CD4-positive, CD25-positive, alpha-beta regulatory T cell (primary cell): ENCODE data around the gene TESK2. TPM values are rescaled to one million over a fixed set of nuclear protein-coding genes. Genes with fewer than 3 reads are reported as not detected.
A peak's percentile ranks its signal among the peaks of the same experiment; 100 is the strongest.
"Not testable (repeated sequence)": the region's sequence is repeated elsewhere in the genome, so short reads cannot be mapped to it uniquely, and the experiment has no call there.

Source experiments
- ATAC-seq, 2 donors: fragments of 150-1000 bp; cut with Tn5 transposase; one replicate each; pipeline ENCODE4 v1.10.0; 2021; ENCODE audit warnings: low read depth in 2 of 2, moderate number of reproducible peaks in 2 of 2, moderate library complexity in 1 of 2
- DNase-seq, 3 donors: peaks; one replicate each; pipeline versions ENCODE4 v3.0.0 to v3.0.0-alpha.2; 2012 to 2022; ENCODE audit warnings: mixed read lengths in 1 of 3
- H3K27ac ChIP-seq: one replicate; pipeline ENCODE4 v1.7.0; 2013; ENCODE audit warnings: mild to moderate bottlenecking, low read length; ENCODE audit not compliant: insufficient read depth, poor library complexity, severe bottlenecking
- H3K27me3 ChIP-seq: one replicate; pipeline ENCODE4 v1.7.0; 2013; ENCODE audit warnings: low read length; ENCODE audit not compliant: control insufficient read depth, insufficient read depth
- H3K36me3 ChIP-seq: one replicate; pipeline ENCODE4 v1.7.0; 2013; ENCODE audit warnings: mild to moderate bottlenecking, low read length, moderate library complexity; ENCODE audit not compliant: control insufficient read depth, insufficient read depth
- H3K4me1 ChIP-seq: 2 replicates; pipeline ENCODE4 v1.7.0; 2013; ENCODE audit warnings: mild to moderate bottlenecking, low read length; ENCODE audit not compliant: insufficient read depth, control insufficient read depth, poor library complexity, severe bottlenecking
- H3K4me3 ChIP-seq: one replicate; pipeline ENCODE4 v1.7.0; 2013; ENCODE audit warnings: low read depth, mild to moderate bottlenecking, low read length, moderate library complexity
- H3K9me3 ChIP-seq, 2 experiments: 1 replicate in 1 of 2; 2 replicates in 1 of 2; pipeline ENCODE4 v1.7.0; 2013; ENCODE audit warnings: low read length in 2 of 2, mild to moderate bottlenecking in 1 of 2, moderate library complexity in 1 of 2; ENCODE audit not compliant: control insufficient read depth in 2 of 2
- H3K27ac Mint-ChIP-seq, 3 donors: one replicate each; pipeline ENCODE4 v1.8.0; 2020 to 2022; ENCODE audit warnings: mild to moderate bottlenecking in 3 of 3, mixed read lengths in 3 of 3, moderate library complexity in 2 of 3
- H3K27me3 Mint-ChIP-seq: one replicate; pipeline ENCODE4 v1.8.0; 2022; ENCODE audit warnings: mild to moderate bottlenecking, mixed read lengths
- H3K36me3 Mint-ChIP-seq: one replicate; pipeline ENCODE4 v1.8.0; 2020; ENCODE audit warnings: mixed read lengths
- H3K4me1 Mint-ChIP-seq, 4 donors: one replicate each; pipeline ENCODE4 v1.8.0; 2020 to 2022; ENCODE audit warnings: mixed read lengths in 4 of 4, mild to moderate bottlenecking in 1 of 4
- H3K4me3 Mint-ChIP-seq, 4 donors: one replicate each; pipeline ENCODE4 v1.8.0; 2020 to 2022; ENCODE audit warnings: mild to moderate bottlenecking in 4 of 4, mixed read lengths in 4 of 4, moderate library complexity in 3 of 4
- H3K9me3 Mint-ChIP-seq, 7 donors: one replicate each; pipeline ENCODE4 v1.8.0; 2020 to 2022; ENCODE audit warnings: mixed read lengths in 7 of 7, mild to moderate bottlenecking in 3 of 7, moderate library complexity in 2 of 7
- polyA plus RNA-seq, 4 donors: library from polyadenylated mRNA; unstranded; fragments of 300-500 nt; fragmentation: Illumina TruSeq; gene quantifications; one replicate each; pipeline ENCODE4 v1.2.3, GENCODE V29; 2021
- total RNA-seq: library from RNA; stranded (reverse); gene quantifications from one replicate; pipeline ENCODE4 v1.2.3, GENCODE V29; 2022

TESK2 gene
- total and polyA plus RNA-seq, 5 donors from 2014 or later: 2.9 to 5.3 (median 3.7) TPM

GRCh38 chr1:45516036-45516435 lies 25.1 kb upstream of the TESK2 start:
- no peak for DNase-seq
- Mint-ChIP-seq H3K4me1 (peaks cover 9 to 34% (median 21%) of the 10 kb centered on the region in 4 donors), H3K27ac (peak overlapping the region in 2 of 3 donors; percentile 16 to 79), H3K36me3 (peaks cover 35% of the 10 kb centered on the region), H3K4me3 (peak overlapping the region in 1 of 4 donors; percentile 9), H3K27me3 (no peaks in the 10 kb centered on the region), H3K9me3 (no peaks in the 10 kb centered on the region)
- Histone ChIP-seq H3K4me3 (no peak overlapping the region), H3K27ac (no peak overlapping the region), H3K36me3 (peaks cover 60% of the 10 kb centered on the region), H3K27me3 (no peaks in the 10 kb centered on the region), H3K4me1 (peaks cover 22% of the 10 kb centered on the region), H3K9me3 (no peaks in the 10 kb centered on the region)
- ATAC-seq: no peak

GRCh38 chr1:45513532-45514260 lies 22.7 kb upstream of the TESK2 start:
- Mint-ChIP-seq H3K4me1 (peaks cover 3 to 14% (median 8%) of the 10 kb centered on the region in 4 donors), H3K36me3 (peaks cover 50% of the 10 kb centered on the region)
- H3K27ac Mint-ChIP-seq, H3K9me3 ChIP-seq, H3K9me3 Mint-ChIP-seq, H3K4me3 ChIP-seq, DNase-seq, H3K27me3 ChIP-seq, ATAC-seq, H3K4me3 Mint-ChIP-seq, H3K27ac ChIP-seq, H3K4me1 ChIP-seq, H3K27me3 Mint-ChIP-seq: not testable (repeated sequence)
- H3K36me3 ChIP-seq: peaks cover 79% of the 10 kb centered on the region

GRCh38 chr1:45512641-45513054 lies 21.7 kb upstream of the TESK2 start:
- no peak overlapping the region for H3K27ac ChIP-seq
- H3K4me3 Mint-ChIP-seq: no peak overlapping the region
- peak overlapping the region in 1 of 3 donors; percentile 46 for H3K27ac Mint-ChIP-seq
- H3K9me3 Mint-ChIP-seq: no peaks in the 10 kb centered on the region
- peaks cover 0 to 15% (median 5%) of the 10 kb centered on the region in 4 donors for H3K4me1 Mint-ChIP-seq
- no peak overlapping the region for H3K4me3 ChIP-seq
- H3K36me3 Mint-ChIP-seq: peaks cover 58% of the 10 kb centered on the region
- ATAC-seq (peak; percentile 53 to 68), DNase-seq (peak; percentile 35 to 67 (median 56))
- no peaks in the 10 kb centered on the region for H3K4me1 ChIP-seq
- H3K27me3 ChIP-seq: no peaks in the 10 kb centered on the region
- no peaks in the 10 kb centered on the region for H3K9me3 ChIP-seq
- H3K36me3 ChIP-seq: peaks cover 88% of the 10 kb centered on the region
- H3K27me3 Mint-ChIP-seq: no peaks in the 10 kb centered on the region

- Histone ChIP-seq H3K36me3 (peaks cover 76% of the 10 kb centered on the region), H3K4me3 (no peak overlapping the region), H3K27ac (no peak overlapping the region), H3K27me3 (no peaks in the 10 kb centered on the region), H3K4me1 (no peaks in the 10 kb centered on the region), H3K9me3 (no peaks in the 10 kb centered on the region)
- H3K36me3 Mint-ChIP-seq: peaks cover 52% of the 10 kb centered on the region
- no peaks in the 10 kb centered on the region for H3K9me3 Mint-ChIP-seq
- H3K27ac Mint-ChIP-seq: peak overlapping the region in 1 of 3 donors; percentile 16
- ATAC-seq (no peak), DNase-seq (no peak)
- peak overlapping the region in 1 of 4 donors; percentile 63 for H3K4me3 Mint-ChIP-seq
- H3K27me3 Mint-ChIP-seq: no peaks in the 10 kb centered on the region
- H3K4me1 Mint-ChIP-seq: peaks cover 0 to 12% (median 1%) of the 10 kb centered on the region in 4 donors
Measured at GRCh38 chr1:45510972-45511527, 20.1 kb upstream of the TESK2 start.

GRCh38 chr1:45510036-45510971 lies 19.3 kb upstream of the TESK2 start:
- no peak overlapping the region for H3K4me3 ChIP-seq
- DNase-seq (no peak), ATAC-seq (no peak)
- H3K27ac ChIP-seq: no peak overlapping the region
- peaks cover 0 to 9% (median 1%) of the 10 kb centered on the region in 4 donors for H3K4me1 Mint-ChIP-seq
- H3K36me3 ChIP-seq: peaks cover 68% of the 10 kb centered on the region
- H3K9me3 ChIP-seq: no peaks in the 10 kb centered on the region
- peaks cover 46% of the 10 kb centered on the region for H3K36me3 Mint-ChIP-seq
- no peaks in the 10 kb centered on the region for H3K27me3 Mint-ChIP-seq
- H3K27ac Mint-ChIP-seq: no peak overlapping the region
- no peaks in the 10 kb centered on the region for H3K4me1 ChIP-seq
- no peaks in the 10 kb centered on the region for H3K9me3 Mint-ChIP-seq
- no peak overlapping the region for H3K4me3 Mint-ChIP-seq
- H3K27me3 ChIP-seq: no peaks in the 10 kb centered on the region

GRCh38 chr1:45508295-45509151 lies 17.6 kb upstream of the TESK2 start:
- no peaks in the 10 kb centered on the region for H3K9me3 Mint-ChIP-seq

GRCh38 chr1:45507893-45508292 lies 16.9 kb upstream of the TESK2 start:
- Histone ChIP-seq H3K27ac (no peak overlapping the region), H3K4me1 (no peaks in the 10 kb centered on the region), H3K9me3 (no peaks in the 10 kb centered on the region), H3K27me3 (no peaks in the 10 kb centered on the region), H3K36me3 (peaks cover 46% of the 10 kb centered on the region), H3K4me3 (no peak overlapping the region)
- H3K4me1 Mint-ChIP-seq: peaks cover 0 to 9% (median 1%) of the 10 kb centered on the region in 4 donors
- H3K4me3 Mint-ChIP-seq: peak overlapping the region in 1 of 4 donors; percentile 71
- H3K9me3 Mint-ChIP-seq: no peaks in the 10 kb centered on the region
- no peaks in the 10 kb centered on the region for H3K27me3 Mint-ChIP-seq
- no peak for DNase-seq
- H3K36me3 Mint-ChIP-seq: peaks cover 29% of the 10 kb centered on the region
- no peak for ATAC-seq
- H3K27ac Mint-ChIP-seq: peak overlapping the region; percentile 32 to 72 (median 47)

More at GRCh38 chr1:45508295-45509151, 17.6 kb upstream of the TESK2 start:
- no peaks in the 10 kb centered on the region for H3K27me3 Mint-ChIP-seq
- H3K4me3 Mint-ChIP-seq: no peak overlapping the region
- peak overlapping the region; percentile 1 to 72 (median 47) for H3K27ac Mint-ChIP-seq
- Histone ChIP-seq H3K27me3 (no peaks in the 10 kb centered on the region), H3K9me3 (no peaks in the 10 kb centered on the region), H3K27ac (no peak overlapping the region), H3K4me1 (no peaks in the 10 kb centered on the region), H3K4me3 (no peak overlapping the region), H3K36me3 (peaks cover 52% of the 10 kb centered on the region)
- peaks cover 0 to 9% (median 1%) of the 10 kb centered on the region in 4 donors for H3K4me1 Mint-ChIP-seq
- DNase-seq (no peak), ATAC-seq (no peak)
- peaks cover 30% of the 10 kb centered on the region for H3K36me3 Mint-ChIP-seq
